HL-60/S4 treated with phorbol 12-myristate 13-acetate at 8.2 ng/mL for 4 days and 3 days (cell line): Measurements from ENCODE around the gene CYP3A7.
"Not testable (repeated sequence)": the region's sequence is repeated elsewhere in the genome, so short reads cannot be mapped to it uniquely, and the experiment has no call there.

Experiments
- in situ Hi-C: fragments of 300-500 bp; cut with MboI; formaldehyde crosslinking; loops from 2 replicates; pipeline ENCODE4 v1.15.0; 2022; ENCODE audit warnings: low sequenced_read_pairs

CYP3A7 gene

GRCh38 chr7:99742737-99743394, 7.9 kb upstream of the CYP3A7 start:
- in situ Hi-C loops, result no loop called here

GRCh38 chr7:99741441-99741795, 6.4 kb upstream of the CYP3A7 start:
- in situ Hi-C loops, result no loop called here

GRCh38 chr7:99740573-99741440, 5.8 kb upstream of the CYP3A7 start:
- in situ Hi-C loops, result no loop called here

- in situ Hi-C loops, result no loop called here
Measured at GRCh38 chr7:99739699-99740572, 4.9 kb upstream of the CYP3A7 start.

GRCh38 chr7:99737726-99738125, 2.7 kb upstream of the CYP3A7 start:
- in situ Hi-C loops, result no loop called here

GRCh38 chr7:99736667-99737066, 1.7 kb upstream of the CYP3A7 start:
- in situ Hi-C loops, result not testable (repeated sequence)

- in situ Hi-C loops, result no loop called here
Measured at GRCh38 chr7:99733448-99733847, 1.5 kb downstream of the CYP3A7 start.

- in situ Hi-C loops, result no loop called here
Measured at GRCh38 chr7:99733003-99733402, 2.0 kb downstream of the CYP3A7 start.

- in situ Hi-C loops, result no loop called here
Measured at GRCh38 chr7:99731638-99732374, 3.2 kb downstream of the CYP3A7 start.

GRCh38 chr7:99730992-99731391, 4.0 kb downstream of the CYP3A7 start:
- in situ Hi-C loops, result no loop called here

GRCh38 chr7:99730238-99730810, 4.7 kb downstream of the CYP3A7 start:
- in situ Hi-C loops, result no loop called here

GRCh38 chr7:99729486-99730237, 5.3 kb downstream of the CYP3A7 start:
- in situ Hi-C loops, result no loop called here

GRCh38 chr7:99728615-99729014, 6.4 kb downstream of the CYP3A7 start:
- in situ Hi-C loops, result no loop called here

GRCh38 chr7:99723201-99723600, 11.8 kb downstream of the CYP3A7 start:
- in situ Hi-C loops, result not testable (repeated sequence)

GRCh38 chr7:99720800-99721595, 14.0 kb downstream of the CYP3A7 start:
- in situ Hi-C loops, result no loop called here

- in situ Hi-C loops, result no loop called here
Measured at GRCh38 chr7:99719996-99720769, 14.8 kb downstream of the CYP3A7 start.

GRCh38 chr7:99713995-99714570, 20.9 kb downstream of the CYP3A7 start:
- in situ Hi-C loops, result no loop called here
